K562 treated with DMSO at 1 percent for 4 hours (cell line): ENCODE measurements around the gene PUS7L. TPM values are rescaled to one million over a fixed set of nuclear protein-coding genes. Genes with fewer than 3 reads are reported as not detected.

Source experiments
- total RNA-seq: library from RNA; unstranded; fragments of 300-600 nt; gene quantifications from 2 replicates; pipeline ENCODE4 v1.2.3, GENCODE V29; 2022; ENCODE audit not compliant: insufficient read depth

PUS7L gene, protein sequence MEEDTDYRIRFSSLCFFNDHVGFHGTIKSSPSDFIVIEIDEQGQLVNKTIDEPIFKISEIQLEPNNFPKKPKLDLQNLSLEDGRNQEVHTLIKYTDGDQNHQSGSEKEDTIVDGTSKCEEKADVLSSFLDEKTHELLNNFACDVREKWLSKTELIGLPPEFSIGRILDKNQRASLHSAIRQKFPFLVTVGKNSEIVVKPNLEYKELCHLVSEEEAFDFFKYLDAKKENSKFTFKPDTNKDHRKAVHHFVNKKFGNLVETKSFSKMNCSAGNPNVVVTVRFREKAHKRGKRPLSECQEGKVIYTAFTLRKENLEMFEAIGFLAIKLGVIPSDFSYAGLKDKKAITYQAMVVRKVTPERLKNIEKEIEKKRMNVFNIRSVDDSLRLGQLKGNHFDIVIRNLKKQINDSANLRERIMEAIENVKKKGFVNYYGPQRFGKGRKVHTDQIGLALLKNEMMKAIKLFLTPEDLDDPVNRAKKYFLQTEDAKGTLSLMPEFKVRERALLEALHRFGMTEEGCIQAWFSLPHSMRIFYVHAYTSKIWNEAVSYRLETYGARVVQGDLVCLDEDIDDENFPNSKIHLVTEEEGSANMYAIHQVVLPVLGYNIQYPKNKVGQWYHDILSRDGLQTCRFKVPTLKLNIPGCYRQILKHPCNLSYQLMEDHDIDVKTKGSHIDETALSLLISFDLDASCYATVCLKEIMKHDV
- 3.5 and 3.7 TPM in 2 replicates for total RNA-seq

DNA sequence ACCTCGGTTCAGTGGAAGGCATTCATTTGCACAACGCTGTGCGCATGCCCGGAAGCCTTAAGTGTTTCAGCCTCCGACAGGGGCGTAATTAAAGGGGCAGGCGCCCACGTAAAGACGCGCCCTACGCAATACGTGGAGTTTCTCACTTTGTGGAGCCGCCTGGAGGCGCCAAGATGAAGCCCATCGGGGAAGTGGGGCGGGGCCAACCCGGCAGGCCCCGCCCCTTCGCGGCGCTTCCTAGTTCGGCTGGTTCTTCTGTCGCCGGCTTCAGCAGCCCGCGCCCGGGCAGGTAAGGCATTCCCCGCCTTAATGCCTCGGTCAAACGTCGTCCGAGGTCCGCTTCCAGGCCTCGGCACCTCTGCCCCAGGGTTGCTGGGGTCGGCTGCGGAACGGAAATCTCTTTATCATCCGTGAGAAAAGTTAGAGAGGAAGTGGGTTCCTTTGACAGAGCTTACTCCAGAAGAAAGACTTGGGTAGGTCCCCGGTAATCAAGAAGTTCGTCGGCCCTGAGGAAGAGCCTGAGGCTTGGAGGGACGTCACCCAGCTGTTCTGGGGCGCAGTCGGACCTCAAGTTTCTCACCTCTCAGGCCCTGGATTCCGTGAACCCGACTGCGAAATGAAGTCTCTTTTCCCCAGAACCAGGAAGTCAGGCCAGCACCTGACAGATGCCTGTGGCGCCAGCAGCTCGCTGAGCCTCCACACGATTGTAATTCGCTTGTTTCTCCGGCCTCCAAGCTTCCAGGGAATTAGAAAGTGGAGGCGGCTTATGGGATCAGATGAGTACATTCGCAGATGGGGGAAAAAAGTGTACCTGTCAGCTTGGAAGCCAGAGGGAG lies at the start of gene PUS7L, which contains the start of gene IRAK4:
PUS7L (minus strand) TSS at position 63 of the 836 bp plus-strand sequence. CDS start 3,545 bp downstream, outside the sequence.
IRAK4 (plus strand) TSS at position 224 of the 836 bp plus-strand sequence. CDS start 9,161 bp downstream, outside the sequence.

DNA sequence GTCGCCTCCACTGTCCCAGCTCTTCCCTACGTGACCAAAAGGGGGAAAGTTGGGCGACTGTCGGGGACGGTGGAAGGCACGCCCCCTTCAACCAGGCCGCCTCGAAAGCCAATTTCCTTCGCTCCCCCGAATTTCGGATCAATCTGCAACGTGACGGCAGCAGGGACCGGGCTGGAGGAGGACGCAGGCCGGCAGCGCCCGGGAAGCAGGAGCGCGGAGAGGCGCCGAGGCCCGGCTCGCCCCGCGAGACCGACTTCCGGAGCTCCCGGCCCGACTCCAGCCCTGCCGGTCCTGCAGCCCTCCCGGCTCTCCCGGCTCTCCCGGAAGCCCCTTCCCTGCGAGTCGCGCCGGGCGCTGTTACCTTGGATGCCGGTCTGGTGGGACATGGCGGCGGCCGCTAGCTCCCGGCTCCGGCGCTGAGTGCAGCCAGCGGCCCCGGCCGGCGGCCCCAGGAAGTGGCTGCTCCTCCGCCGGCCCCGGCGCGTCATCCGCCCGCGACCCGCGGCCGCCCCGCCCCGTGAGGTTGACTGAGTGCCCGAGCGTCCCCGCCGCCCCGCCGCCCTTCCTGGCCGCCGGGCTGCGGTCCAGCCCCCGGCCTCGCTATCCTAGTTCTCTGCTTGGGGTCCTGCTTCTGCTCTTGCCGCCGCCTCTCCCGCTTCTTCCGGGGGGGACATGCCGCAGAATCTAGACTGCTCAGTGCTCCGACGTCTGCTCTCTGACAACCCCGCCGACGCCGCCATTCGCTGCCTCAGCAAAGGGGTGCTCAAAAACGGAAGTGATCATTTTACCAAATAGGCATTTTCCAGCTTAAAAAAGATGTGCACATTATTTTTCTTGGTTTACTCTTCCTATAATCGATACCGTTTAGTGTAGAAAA lies 47.5 kb upstream of the PUS7L start, which contains the start of gene TWF1:
TWF1 (minus strand) TSS at position 458 of the 877 bp plus-strand sequence; CDS start at position 386, 72 bp downstream.

Other genes starting within 250 kb of the PUS7L start
- not detected in 2 replicates for gene ADAMTS20, start 206.6 kb downstream of the PUS7L start, total RNA-seq
- gene IRAK4, start 161 bp upstream of the PUS7L start, total RNA-seq = 7.0 and 15.2 TPM in 2 replicates
- gene TWF1, start 47.5 kb upstream of the PUS7L start, total RNA-seq = 9.7 and 18.0 TPM in 2 replicates
- gene TMEM117, start 77.3 kb upstream of the PUS7L start, total RNA-seq = 0.56 and 0.61 TPM in 2 replicates